MM.1S (cell line): ENCODE data around the gene MAP3K4.

ENCODE experiments used
- CTCF ChIP-seq: fragments of 300-600 bp; sonication (generic); IDR thresholded peaks from 2 replicates; pipeline ENCODE4 v1.5.1; 2016; ENCODE audit warnings: antibody characterized with exemption, low read length, mixed read lengths
- EZH2 ChIP-seq: fragments of 300-600 bp; sonication (generic); optimal IDR thresholded peaks from 2 replicates; pipeline ENCODE3; 2017; ENCODE audit warnings: low read depth, mild to moderate bottlenecking, antibody characterized with exemption, low read length, mixed read lengths
- EZH2phosphoT487 ChIP-seq: fragments of 300-600 bp; sonication (generic); IDR thresholded peaks from 2 replicates; pipeline ENCODE4 v1.6.1; 2018; ENCODE audit warnings: antibody characterized with exemption, low read length

GRCh38 chr6:160965893-160966292 is 25.7 kb upstream of the MAP3K4 start:
- no peak for TF ChIP-seq CTCF
- TF ChIP-seq EZH2, result no peak
- TF ChIP-seq EZH2phosphoT487, result no peak
